GM18909 (cell line): ENCODE measurements around the gene GRIP2.

Experiments
- ATAC-seq: cut with Tn5 transposase; IDR thresholded peaks from one replicate; pipeline ENCODE4 v1.9.1; 2021; ENCODE audit warnings: mild to moderate bottlenecking; ENCODE audit not compliant: unreplicated experiment, poor library complexity

The GRIP2 gene

GRCh38 chr3:14441920-14442300 lies 98.2 kb downstream of the GRIP2 start:
- no peak for ATAC-seq

GRCh38 chr3:14441240-14441919 lies 98.8 kb downstream of the GRIP2 start:
- ATAC-seq: no peak

DNA sequence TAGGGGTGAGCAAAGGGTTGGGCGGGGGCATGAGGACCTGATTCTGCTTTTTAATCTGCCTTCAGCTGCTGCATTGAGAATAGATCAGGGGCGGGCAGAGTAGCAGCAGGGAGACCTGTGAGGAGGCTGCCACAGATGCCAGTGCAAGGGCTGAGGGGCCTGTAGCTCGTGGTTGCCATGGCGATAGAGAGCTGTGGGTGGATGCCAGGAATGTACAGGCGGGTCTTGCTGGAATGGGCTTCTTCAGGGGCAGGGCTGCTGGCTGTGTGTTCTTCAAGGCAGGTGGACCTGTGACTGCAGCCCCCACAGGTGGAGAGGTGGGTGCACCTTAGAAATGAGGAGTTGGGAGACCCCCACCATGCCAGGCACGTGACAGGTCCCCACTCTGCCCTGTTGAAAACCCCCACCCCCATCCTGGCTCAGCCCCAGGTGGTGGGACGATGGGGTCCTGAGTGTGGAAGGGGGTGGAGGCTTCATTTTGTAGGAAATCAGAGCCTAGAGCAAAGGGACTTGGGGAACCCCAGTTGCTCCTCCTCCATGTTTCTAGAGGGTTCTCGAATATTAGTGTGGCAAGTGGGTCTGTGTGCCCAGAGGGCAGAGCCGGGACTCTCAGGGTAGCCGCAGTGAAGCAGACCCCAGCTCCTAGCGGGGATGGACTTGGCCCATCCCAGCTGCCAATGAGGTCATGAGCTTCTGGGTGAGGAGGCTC lies 99.5 kb downstream of the GRIP2 start:
- no peak for ATAC-seq

DNA sequence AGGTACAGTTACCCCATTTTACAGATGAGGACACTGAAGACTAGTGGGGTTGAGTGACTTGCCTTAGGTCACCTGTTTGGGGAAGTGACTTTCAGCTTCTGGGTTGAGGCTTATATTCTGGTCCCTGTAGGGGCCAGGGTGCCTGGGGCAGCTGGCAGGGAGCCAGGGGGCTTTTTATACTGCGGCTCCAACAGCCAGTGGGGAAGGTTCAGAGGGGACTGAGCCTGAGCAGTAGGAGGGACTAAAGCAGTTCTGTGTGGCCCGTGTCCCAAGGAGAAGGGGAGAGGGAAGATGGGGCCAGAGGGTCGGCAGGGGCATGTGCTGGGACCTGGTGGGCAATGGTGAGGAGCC lies 100.0 kb downstream of the GRIP2 start:
- ATAC-seq: no peak

- no peak for ATAC-seq
These were observed 100.5 kb downstream of the GRIP2 start for GRCh38 chr3:14439501-14440167.
